Stomach smooth muscle (tissue), 2 donors: ENCODE results near the gene FAM163B.

Experiments
- H3K27ac ChIP-seq: one replicate; pipeline ENCODE4 v1.7.0; 2013; ENCODE audit warnings: mild to moderate bottlenecking, low read length, inconsistent platforms
- H3K27me3 ChIP-seq, 2 donors: one replicate each; pipeline ENCODE4 v1.7.0; 2013; ENCODE audit warnings: low read length in 2 of 2; ENCODE audit not compliant: insufficient read depth in 2 of 2, control insufficient read depth in 1 of 2
- H3K36me3 ChIP-seq, 2 donors: one replicate each; pipeline ENCODE4 v1.7.0; 2013; ENCODE audit warnings: low read length in 2 of 2; ENCODE audit not compliant: control insufficient read depth in 2 of 2, insufficient read depth in 2 of 2
- H3K4me1 ChIP-seq: one replicate; pipeline ENCODE4 v1.7.0; 2013; ENCODE audit warnings: low read length; ENCODE audit not compliant: control insufficient read depth, insufficient read depth
- H3K4me3 ChIP-seq, 2 donors: one replicate each; pipeline ENCODE4 v1.7.0; 2013; ENCODE audit warnings: low read length in 2 of 2
- H3K9ac ChIP-seq, 2 donors: one replicate each; pipeline ENCODE4 v1.7.0; 2013; ENCODE audit warnings: low read length in 2 of 2, mild to moderate bottlenecking in 1 of 2
- H3K9me3 ChIP-seq, 2 donors: one replicate each; pipeline ENCODE4 v1.7.0; 2013; ENCODE audit warnings: low read length in 2 of 2; ENCODE audit not compliant: control insufficient read depth in 2 of 2
- donor health status: healthy.
- donor health status: Pancreatic carcinoma.

FAM163B gene

DNA sequence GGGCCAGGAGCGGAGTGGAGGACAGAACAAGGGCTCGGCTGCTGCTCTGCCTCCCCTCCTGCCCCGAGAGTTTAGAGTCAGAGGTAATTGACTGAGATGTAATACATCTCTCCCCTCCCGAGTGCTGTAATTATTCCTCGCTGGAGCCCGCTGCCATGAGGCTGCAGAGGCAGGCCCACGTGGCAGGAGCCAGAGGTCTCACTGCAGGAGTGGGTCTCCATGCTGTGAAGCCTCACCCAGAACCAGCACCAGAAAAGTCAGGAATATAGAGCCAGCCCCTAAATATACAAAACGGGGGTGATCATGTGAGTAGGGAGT, 2.5 kb downstream of the FAM163B start:
- H3K4me1 ChIP-seq = no peaks in the 10 kb centered on the region
- H3K4me3 ChIP-seq = no peak overlapping the region
- H3K9ac ChIP-seq = no peak overlapping the region
- H3K36me3 ChIP-seq = no peaks in the 10 kb centered on the region
- H3K27ac ChIP-seq = no peak overlapping the region
- peaks cover 66 to 71% of the 10 kb centered on the region in 2 donors for H3K27me3 ChIP-seq
- H3K9me3 ChIP-seq = no peaks in the 10 kb centered on the region

DNA sequence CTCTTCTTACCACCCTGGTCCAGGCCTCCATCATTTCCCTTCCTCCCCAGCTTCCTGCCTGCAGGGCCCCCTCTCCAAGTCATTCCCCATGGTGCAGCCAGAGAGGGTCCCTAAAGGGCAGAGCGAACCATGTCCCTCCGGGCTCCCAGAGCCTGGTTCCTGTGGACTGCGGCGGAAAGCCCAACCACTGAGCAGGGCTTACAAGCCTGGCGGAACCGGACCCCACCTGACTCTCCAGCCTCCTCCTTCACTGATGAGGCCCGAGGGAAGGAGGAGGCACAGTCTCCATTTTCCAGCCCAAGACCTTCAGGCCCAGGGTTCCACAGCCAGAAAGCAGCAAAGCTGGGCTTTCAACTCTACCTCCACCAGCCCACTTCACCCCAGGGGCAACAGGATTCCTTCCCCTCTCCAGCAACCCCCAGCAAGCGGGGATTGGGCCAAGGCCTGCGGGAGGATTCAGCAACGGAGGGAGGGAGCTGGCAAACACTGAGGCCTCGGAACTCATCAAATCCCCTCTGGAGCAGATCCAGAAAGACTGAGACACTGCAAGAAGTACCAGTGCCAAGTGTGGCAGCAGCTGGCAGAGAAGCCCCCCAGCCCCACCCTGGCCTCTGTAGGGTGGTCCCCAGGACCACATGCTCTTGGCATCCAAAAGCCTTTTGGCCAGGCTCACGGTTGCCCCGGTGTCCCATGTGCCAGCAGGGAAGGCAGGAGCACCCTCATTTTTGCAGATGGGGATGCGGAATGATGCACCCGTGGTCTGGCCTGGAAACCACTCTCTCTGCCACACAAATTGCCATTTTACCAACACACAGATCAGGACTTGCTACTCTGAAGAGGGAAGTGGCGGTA, 3.1 kb downstream of the FAM163B start:
- Histone ChIP-seq H3K9ac (no peak overlapping the region), H3K4me3 (no peak overlapping the region), H3K27me3 (peaks cover 61 to 72% of the 10 kb centered on the region in 2 donors), H3K27ac (no peak overlapping the region), H3K36me3 (no peaks in the 10 kb centered on the region), H3K4me1 (no peaks in the 10 kb centered on the region), H3K9me3 (no peaks in the 10 kb centered on the region)

DNA sequence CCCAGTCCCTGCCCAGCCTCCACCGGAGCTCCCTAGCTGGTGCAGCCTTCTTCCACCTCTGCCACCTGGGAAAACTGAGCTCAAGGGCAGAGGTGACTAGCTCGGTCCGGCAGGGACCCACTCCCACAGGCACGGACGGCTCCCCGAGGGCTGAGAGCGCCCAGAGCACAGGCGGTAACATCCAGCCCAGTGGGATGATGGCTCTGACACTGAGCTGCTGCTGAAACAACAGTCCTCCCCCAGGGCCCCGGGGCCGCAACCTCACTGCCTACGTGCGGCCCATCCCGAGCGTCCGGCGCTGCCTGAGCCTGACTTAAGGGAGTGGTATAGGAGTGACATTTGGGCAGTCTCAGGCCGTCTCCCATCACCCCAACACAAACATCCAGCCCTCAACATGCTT, 3.7 kb downstream of the FAM163B start:
- H3K4me3 ChIP-seq = no peak overlapping the region
- no peak overlapping the region for H3K9ac ChIP-seq
- H3K36me3 ChIP-seq = no peaks in the 10 kb centered on the region
- H3K27me3 ChIP-seq = peaks cover 56 to 70% of the 10 kb centered on the region in 2 donors
- H3K9me3 ChIP-seq = no peaks in the 10 kb centered on the region
- no peaks in the 10 kb centered on the region for H3K4me1 ChIP-seq
- H3K27ac ChIP-seq = no peak overlapping the region

DNA sequence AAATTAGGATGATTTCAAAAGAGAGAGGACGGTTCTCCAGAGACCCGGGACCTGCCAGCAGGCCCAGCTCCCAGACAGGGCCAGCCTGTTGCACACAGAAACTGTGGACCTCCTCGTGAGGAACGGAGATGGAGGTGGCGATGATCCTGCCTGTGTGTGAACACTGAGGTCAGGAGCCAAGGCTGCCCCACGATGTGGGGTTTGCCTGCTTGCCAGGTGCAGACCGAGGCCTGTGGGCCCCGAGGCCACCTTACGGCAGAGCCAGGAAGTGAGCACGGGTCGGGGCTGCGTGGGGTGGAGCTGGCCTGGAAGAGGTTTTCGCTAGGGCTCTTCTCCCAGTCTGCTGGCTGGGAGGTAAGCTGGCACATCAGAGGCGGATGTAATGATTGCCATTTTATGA, 4.3 kb downstream of the FAM163B start:
- H3K36me3 ChIP-seq = no peaks in the 10 kb centered on the region
- peaks cover 51 to 68% of the 10 kb centered on the region in 2 donors for H3K27me3 ChIP-seq
- no peak overlapping the region for H3K4me3 ChIP-seq
- H3K27ac ChIP-seq = no peak overlapping the region
- H3K9ac ChIP-seq = no peak overlapping the region
- no peaks in the 10 kb centered on the region for H3K9me3 ChIP-seq
- H3K4me1 ChIP-seq = no peaks in the 10 kb centered on the region

DNA sequence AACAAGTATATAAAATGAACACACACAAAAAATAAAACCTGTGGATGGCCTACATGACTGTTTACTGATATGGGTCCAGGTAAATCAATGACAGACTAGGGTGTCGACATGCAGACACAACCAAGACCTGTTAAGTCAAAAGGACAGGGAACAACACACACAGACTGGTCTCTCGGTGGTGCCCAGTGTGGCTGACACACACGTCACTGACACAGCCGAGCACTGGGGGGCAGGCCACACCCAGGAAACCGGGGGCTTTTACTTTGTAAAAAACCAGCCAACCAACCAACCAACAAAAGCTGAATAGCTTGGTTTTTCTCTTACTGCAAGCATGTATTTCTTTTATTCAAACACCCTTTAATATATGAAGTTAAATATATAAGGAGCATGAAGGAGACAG, 5.0 kb downstream of the FAM163B start:
- Histone ChIP-seq H3K36me3 (no peaks in the 10 kb centered on the region), H3K27me3 (peaks cover 46 to 63% of the 10 kb centered on the region in 2 donors), H3K4me3 (no peak overlapping the region), H3K27ac (no peak overlapping the region), H3K9ac (no peak overlapping the region), H3K4me1 (no peaks in the 10 kb centered on the region), H3K9me3 (no peaks in the 10 kb centered on the region)

DNA sequence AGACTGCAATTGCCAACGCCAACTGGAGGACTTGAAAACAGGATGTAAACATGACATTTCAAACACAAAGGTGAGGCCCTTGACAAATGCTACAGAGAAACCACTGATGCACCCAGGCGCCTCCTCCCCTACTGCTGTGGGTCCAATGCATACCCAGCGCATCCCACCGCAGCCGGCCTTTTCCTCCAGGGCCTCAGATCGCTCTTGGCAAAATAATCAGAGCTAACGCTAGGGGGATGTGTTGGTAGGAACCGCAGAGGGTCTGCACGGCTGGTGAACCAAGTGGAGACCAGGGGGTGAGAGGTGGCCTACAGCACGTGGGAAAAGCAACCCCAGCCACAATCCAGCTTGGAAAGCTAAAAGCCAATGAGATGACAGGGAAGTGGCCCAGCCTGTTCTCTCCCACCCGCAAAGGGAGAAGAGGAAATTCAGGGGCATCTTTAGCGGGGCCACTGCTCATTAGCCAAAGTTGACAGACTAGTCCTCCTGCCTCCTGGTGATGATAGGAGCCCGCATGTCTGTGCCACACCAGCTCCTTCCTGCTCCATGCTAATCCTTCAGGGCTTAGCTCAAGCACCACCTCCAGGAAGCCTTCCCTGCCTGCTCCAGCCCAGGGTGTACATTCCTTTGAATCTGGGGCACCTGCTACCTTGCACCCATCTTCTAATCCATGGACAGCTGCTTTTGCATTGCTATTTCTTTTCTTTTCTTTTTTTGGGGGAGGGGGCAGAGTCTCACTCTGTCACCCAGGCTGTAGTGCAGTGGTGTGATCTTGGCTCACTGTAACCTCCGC, 5.9 kb downstream of the FAM163B start:
- Histone ChIP-seq H3K9ac (no peak overlapping the region), H3K4me3 (no peak overlapping the region), H3K27me3 (peaks cover 38 to 57% of the 10 kb centered on the region in 2 donors), H3K27ac (no peak overlapping the region), H3K4me1 (no peaks in the 10 kb centered on the region), H3K9me3 (no peaks in the 10 kb centered on the region), H3K36me3 (no peaks in the 10 kb centered on the region)

DNA sequence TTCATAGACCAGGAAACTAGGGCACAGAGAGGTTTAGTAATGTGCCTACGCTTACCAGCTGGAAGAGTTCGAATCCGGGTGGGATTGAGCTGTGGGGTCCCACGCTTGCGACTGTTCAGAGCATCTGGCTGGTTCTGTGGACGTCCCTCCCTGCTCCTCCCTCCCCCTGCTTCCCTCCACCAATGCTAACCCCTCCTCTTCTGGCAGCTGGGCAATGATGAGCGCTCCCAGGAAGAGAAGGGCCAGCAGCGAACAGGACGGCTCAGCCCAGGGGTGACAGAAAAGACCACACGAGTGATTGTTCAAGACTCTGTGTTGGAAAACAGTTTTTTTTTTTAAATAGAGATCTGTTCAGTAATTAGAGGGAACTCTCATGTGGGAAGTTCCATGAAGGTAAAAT, 6.9 kb downstream of the FAM163B start:
- Histone ChIP-seq H3K27me3 (peaks cover 28 to 47% of the 10 kb centered on the region in 2 donors), H3K4me3 (no peak overlapping the region), H3K9me3 (peaks cover 4 to 10% of the 10 kb centered on the region in 2 donors), H3K36me3 (no peaks in the 10 kb centered on the region), H3K4me1 (no peaks in the 10 kb centered on the region), H3K9ac (no peak overlapping the region), H3K27ac (no peak overlapping the region)

DNA sequence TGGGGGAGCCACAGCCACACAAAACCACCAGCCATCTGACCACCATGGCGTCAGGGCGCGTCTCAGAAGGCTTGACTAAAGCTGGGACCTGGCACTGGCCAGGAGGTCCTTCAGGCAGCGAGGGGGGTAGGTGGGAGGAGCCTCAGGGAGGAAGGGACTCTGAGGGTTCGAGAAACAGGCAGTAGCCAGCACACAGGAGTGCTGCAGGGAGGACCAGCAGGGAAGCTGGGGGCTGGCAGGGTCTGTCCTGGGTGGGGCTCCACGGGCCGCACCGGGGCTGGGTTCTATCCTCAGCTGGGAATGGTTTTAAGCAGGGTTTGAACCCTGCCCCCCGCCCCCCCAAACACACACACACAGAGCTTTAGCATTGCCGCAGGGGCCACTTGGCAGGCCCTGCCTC, 7.4 kb downstream of the FAM163B start:
- Histone ChIP-seq H3K4me3 (no peak overlapping the region), H3K9ac (no peak overlapping the region), H3K36me3 (no peaks in the 10 kb centered on the region), H3K27me3 (peaks cover 22 to 42% of the 10 kb centered on the region in 2 donors), H3K27ac (no peak overlapping the region), H3K4me1 (no peaks in the 10 kb centered on the region), H3K9me3 (peaks cover 4 to 13% of the 10 kb centered on the region in 2 donors)

DNA sequence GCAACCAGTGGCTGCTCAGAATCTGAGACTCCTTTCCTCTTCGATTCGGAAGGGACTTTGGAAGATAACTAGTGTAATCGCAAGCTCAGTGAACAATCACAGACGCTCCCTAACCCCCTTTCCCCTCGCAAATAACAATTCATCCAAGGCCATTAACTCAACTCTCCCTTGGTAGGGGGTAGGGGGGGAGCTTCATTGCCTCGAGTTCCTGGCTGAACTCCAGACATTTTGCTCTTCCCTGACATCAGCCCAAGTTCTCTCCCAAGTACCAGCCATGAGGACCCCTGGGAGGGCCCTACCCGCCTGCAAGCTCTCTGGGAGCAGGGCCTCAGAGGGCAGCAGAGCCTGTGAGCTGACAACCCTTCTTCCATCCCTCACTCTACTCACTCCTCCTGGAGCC, 8.4 kb downstream of the FAM163B start:
- H3K4me1 ChIP-seq = no peaks in the 10 kb centered on the region

DNA sequence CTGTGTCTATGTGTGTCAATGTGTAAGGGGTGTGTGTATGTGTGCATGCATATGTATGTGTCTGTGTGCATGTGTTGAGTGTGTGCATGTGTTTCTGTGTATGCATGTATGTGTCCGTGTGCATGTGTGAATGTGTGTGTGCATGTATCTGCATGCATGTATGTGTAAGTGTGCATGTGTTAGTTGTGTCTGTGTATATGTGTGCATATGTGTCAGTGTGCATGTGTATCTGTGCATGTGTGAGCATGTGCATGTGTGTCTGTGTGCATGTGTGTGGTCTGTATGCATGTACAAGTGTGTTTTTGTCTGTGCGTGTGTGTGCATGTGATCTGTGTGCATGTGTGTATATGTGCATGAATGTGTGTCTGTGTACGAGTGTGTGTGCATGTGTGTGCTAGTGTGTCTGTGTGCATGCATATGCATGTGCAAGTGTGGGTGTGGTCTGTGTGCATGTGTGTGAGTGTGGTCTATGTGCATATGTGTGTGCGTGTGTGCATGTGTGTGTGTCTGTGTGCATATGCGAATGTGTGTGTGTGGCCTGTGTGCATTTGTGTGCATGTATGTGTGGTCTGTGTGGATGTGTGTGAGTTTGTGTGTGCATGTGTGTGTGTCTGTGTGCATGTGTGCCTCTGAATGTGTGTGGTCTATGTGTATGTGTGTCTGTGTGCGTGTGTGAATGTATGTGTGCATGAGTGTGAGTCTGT, 9.6 kb downstream of the FAM163B start:
- no peak overlapping the region for H3K27ac ChIP-seq
- H3K4me1 ChIP-seq = no peaks in the 10 kb centered on the region
- no peak overlapping the region for H3K9ac ChIP-seq
- no peaks in the 10 kb centered on the region for H3K36me3 ChIP-seq
- H3K9me3 ChIP-seq = peaks cover 4 to 18% of the 10 kb centered on the region in 2 donors
- no peak overlapping the region for H3K4me3 ChIP-seq
- peaks cover 4 to 23% of the 10 kb centered on the region in 2 donors for H3K27me3 ChIP-seq

More for the DNA sequence above, 8.4 kb downstream of the FAM163B start:
- no peak overlapping the region for H3K9ac ChIP-seq
- peaks cover 14 to 34% of the 10 kb centered on the region in 2 donors for H3K27me3 ChIP-seq
- H3K9me3 ChIP-seq = peaks cover 4 to 18% of the 10 kb centered on the region in 2 donors
- no peak overlapping the region for H3K27ac ChIP-seq
- no peaks in the 10 kb centered on the region for H3K36me3 ChIP-seq
- no peak overlapping the region for H3K4me3 ChIP-seq
